WERI-Rb-1 (cell line): Measurements from ENCODE around the gene SOX8.

Experiments
- DNase-seq: peaks from one replicate; pipeline ENCODE4 v3.0.0-alpha.2; 2020
- H3K27ac ChIP-seq: fragments of 250-450 bp; sonication (Bioruptor Pico); 2 replicates; pipeline ENCODE4 v1.5.1; 2020; ENCODE audit warnings: mild to moderate bottlenecking, moderate library complexity
- H3K27me3 ChIP-seq: fragments of 250-450 bp; sonication (Bioruptor Pico); 2 replicates; pipeline ENCODE4 v1.5.1; 2021; ENCODE audit warnings: mild to moderate bottlenecking, low read depth, moderate library complexity; ENCODE audit not compliant: insufficient read depth, severe bottlenecking
- H3K36me3 ChIP-seq: fragments of 250-450 bp; sonication (Bioruptor Pico); 2 replicates; pipeline ENCODE4 v1.5.1; 2020; ENCODE audit warnings: mild to moderate bottlenecking, moderate library complexity
- H3K4me3 ChIP-seq: 2 replicates; pipeline ENCODE4 v1.5.1; 2011; ENCODE audit warnings: low read depth, mild to moderate bottlenecking, control low read depth, low read length
- H3K9me3 ChIP-seq: fragments of 250-450 bp; sonication (Bioruptor Pico); 2 replicates; pipeline ENCODE4 v1.5.1; 2021; ENCODE audit warnings: mild to moderate bottlenecking, moderate library complexity; ENCODE audit not compliant: severe bottlenecking
- CTCF ChIP-seq: IDR thresholded peaks from 2 replicates; pipeline ENCODE4 v1.5.1; 2011; ENCODE audit warnings: low read depth, mild to moderate bottlenecking, control low read depth, inconsistent platforms, low read length

The SOX8 gene

GRCh38 chr16:1012722-1013592 lies 31.4 kb downstream of the SOX8 start:
- no peaks in the 10 kb centered on the region for H3K36me3 ChIP-seq
- no peaks in the 10 kb centered on the region for H3K27me3 ChIP-seq
- H3K9me3 ChIP-seq = no peaks in the 10 kb centered on the region
- DNase-seq = no peak
- H3K27ac ChIP-seq = no peak overlapping the region
- no peak overlapping the region for H3K4me3 ChIP-seq
- TF ChIP-seq CTCF = 0 out of 2 replicates have a peak, but pooled peaks have one; percentile 12

- DNase-seq = no peak
- no peaks in the 10 kb centered on the region for H3K27me3 ChIP-seq
- TF ChIP-seq CTCF = no peak
Observed at GRCh38 chr16:1013593-1013900, 32.0 kb downstream of the SOX8 start.

GRCh38 chr16:1014221-1014620 lies 32.7 kb downstream of the SOX8 start:
- DNase-seq = no peak
- no peaks in the 10 kb centered on the region for H3K36me3 ChIP-seq
- no peak for TF ChIP-seq CTCF
- H3K27me3 ChIP-seq = no peaks in the 10 kb centered on the region
- H3K27ac ChIP-seq = no peak overlapping the region
- no peak overlapping the region for H3K4me3 ChIP-seq
- H3K9me3 ChIP-seq = no peaks in the 10 kb centered on the region

More at GRCh38 chr16:1013593-1013900, 32.0 kb downstream of the SOX8 start:
- no peaks in the 10 kb centered on the region for H3K9me3 ChIP-seq
- H3K27ac ChIP-seq = no peak overlapping the region
- no peaks in the 10 kb centered on the region for H3K36me3 ChIP-seq
- no peak overlapping the region for H3K4me3 ChIP-seq

GRCh38 chr16:1014771-1015495 lies 33.4 kb downstream of the SOX8 start:
- DNase-seq = no peak
- TF ChIP-seq CTCF = no peak
- Histone ChIP-seq H3K9me3 (no peaks in the 10 kb centered on the region), H3K27ac (peak overlapping the region; percentile 29), H3K27me3 (no peaks in the 10 kb centered on the region), H3K4me3 (no peak overlapping the region), H3K36me3 (no peaks in the 10 kb centered on the region)

GRCh38 chr16:1018447-1019198 lies 37.1 kb downstream of the SOX8 start:
- no peak for TF ChIP-seq CTCF
- H3K36me3 ChIP-seq = no peaks in the 10 kb centered on the region
- DNase-seq = no peak
- H3K27ac ChIP-seq = no peak overlapping the region
- no peaks in the 10 kb centered on the region for H3K9me3 ChIP-seq
- H3K4me3 ChIP-seq = peak overlapping the region; percentile 36; the same call in 1 of the 2 replicates
- H3K27me3 ChIP-seq = peaks cover 3% of the 10 kb centered on the region
